NB4 (cell line): Measurements from ENCODE around the gene IL10RA.

Source experiments
- DNase-seq: peaks from one replicate; pipeline ENCODE4 v3.0.0; 2010; ENCODE audit warnings: low read depth
- H3K4me3 ChIP-seq: one replicate; pipeline ENCODE4 v1.5.1; 2011; ENCODE audit warnings: mild to moderate bottlenecking, low read depth, low read length, moderate library complexity
- CTCF ChIP-seq: IDR thresholded peaks from one replicate; pipeline ENCODE4 v1.5.1; 2012; ENCODE audit warnings: low read depth, low read length
- MAX ChIP-seq: IDR thresholded peaks from 2 replicates; pipeline ENCODE4 v1.6.1; 2011; ENCODE audit warnings: low read depth, low read length
- MYC ChIP-seq: IDR thresholded peaks from 2 replicates; pipeline ENCODE4 v1.6.1; 2011; ENCODE audit warnings: low read depth, low read length
- POLR2A ChIP-seq: IDR thresholded peaks from 2 replicates; pipeline ENCODE4 v1.6.1; 2011; ENCODE audit warnings: mild to moderate bottlenecking; ENCODE audit not compliant: insufficient read length; ENCODE audit errors: extremely low read depth

Gene IL10RA

GRCh38 chr11:117960406-117960805 lies 25.8 kb upstream of the IL10RA start:
- TF ChIP-seq POLR2A (no peak), CTCF (no peak), MAX (no peak), MYC (no peak)
- H3K4me3 ChIP-seq: no peak overlapping the region
- DNase-seq: no peak

GRCh38 chr11:117961896-117962295 lies 24.3 kb upstream of the IL10RA start:
- no peak for DNase-seq
- no peak overlapping the region for H3K4me3 ChIP-seq
- TF ChIP-seq POLR2A: no peak
- TF ChIP-seq MYC: no peak

GRCh38 chr11:117962826-117963225 lies 23.4 kb upstream of the IL10RA start:
- H3K4me3 ChIP-seq: no peak overlapping the region
- no peak for DNase-seq
- no peak for TF ChIP-seq CTCF
- no peak for TF ChIP-seq MAX
- TF ChIP-seq POLR2A: no peak
- no peak for TF ChIP-seq MYC

GRCh38 chr11:117966908-117967307 lies 19.3 kb upstream of the IL10RA start:
- TF ChIP-seq MYC (no peak), CTCF (no peak), MAX (no peak), POLR2A (no peak)
- no peak overlapping the region for H3K4me3 ChIP-seq
- no peak for DNase-seq

- no peak for DNase-seq
- TF ChIP-seq CTCF: no peak
- TF ChIP-seq POLR2A: no peak
- TF ChIP-seq MYC: no peak
- no peak for TF ChIP-seq MAX
- H3K4me3 ChIP-seq: no peak overlapping the region
Measured at GRCh38 chr11:117969160-117969991, 16.8 kb upstream of the IL10RA start.

GRCh38 chr11:117970400-117971024 lies 15.7 kb upstream of the IL10RA start:
- TF ChIP-seq MAX: no peak
- TF ChIP-seq MYC: no peak
- no peak for TF ChIP-seq POLR2A
- no peak for TF ChIP-seq CTCF
- H3K4me3 ChIP-seq: no peak overlapping the region
- peak; percentile 89 for DNase-seq
